Adipose tissue (tissue), 3 donors: ENCODE data around the gene GRAP2. TPM values are rescaled to one million over a fixed set of nuclear protein-coding genes. Genes with fewer than 3 reads are reported as not detected.
"Not testable (repeated sequence)": the region's sequence is repeated elsewhere in the genome, so short reads cannot be mapped to it uniquely, and the experiment has no call there.

Experiments
- H3K27ac ChIP-seq: one replicate; pipeline ENCODE4 v1.5.1; 2013; ENCODE audit warnings: low read depth, low read length
- WGBS, 3 donors: extraction: QIAGEN DNeasy Blood & Tissue Kit; methylation state at CpG; one replicate each; pipeline ENCODE4 v1.1.7; 2013; 5-methylcytosine and 5-hydroxymethylcytosine counted together
- polyA plus RNA-seq, 3 donors: library from polyadenylated mRNA; stranded (reverse); fragments of 200-250 nt; gene quantifications; one replicate each; pipeline ENCODE4 v1.2.3, GENCODE V29; 2013
- donor health status: healthy with polysubstance abuse.
- donor health status: Bipolar disorder and iron deficiency.
- donor health status: healthy.

Gene GRAP2
- polyA plus RNA-seq, 3 donors: 0.41 to 2.1 (median 1.5) TPM

- no peak overlapping the region for H3K27ac ChIP-seq
- 68 to 74% (median 70%) methylated on average over 5 of the region's 5 CpGs for WGBS, 3 donors
Measured at GRCh38 chr22:39974065-39974464, 73.2 kb downstream of the GRAP2 start.

DNA sequence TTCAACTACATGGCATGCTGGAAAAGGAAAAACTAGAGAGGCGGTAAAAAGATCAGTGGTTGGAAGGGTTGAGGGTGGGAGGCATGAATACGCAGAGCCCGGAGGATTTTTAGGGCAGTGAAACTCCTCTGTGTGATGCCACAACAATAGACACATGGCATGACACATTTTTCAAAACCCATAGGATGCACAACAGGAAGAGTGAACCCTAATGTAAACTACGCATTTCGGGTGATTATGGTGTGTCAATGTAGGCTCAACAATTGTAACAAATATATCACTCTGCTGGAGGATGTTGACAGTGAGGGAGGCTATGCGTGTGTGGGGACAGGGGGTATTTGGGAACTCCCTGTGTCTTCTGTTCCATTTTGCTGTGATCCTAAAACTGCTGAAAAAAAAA is 78.2 kb downstream of the GRAP2 start:
- H3K27ac ChIP-seq: no peak overlapping the region
- 72 to 79% (median 77%) methylated on average over 6 of the region's 6 CpGs for WGBS, 3 donors

GRCh38 chr22:39979458-39979857 is 78.6 kb downstream of the GRAP2 start:
- H3K27ac ChIP-seq: no peak overlapping the region
- 85 to 94% (median 89%) methylated on average over 5 of the region's 5 CpGs for WGBS, 3 donors

GRCh38 chr22:39980596-39980995 is 79.7 kb downstream of the GRAP2 start:
- no peak overlapping the region for H3K27ac ChIP-seq
- WGBS, 3 donors: 74 to 84% (median 76%) methylated on average over 6 of the region's 6 CpGs

- 92 to 96% (median 94%) methylated on average over 4 of the region's 4 CpGs for WGBS, 3 donors
- no peak overlapping the region for H3K27ac ChIP-seq
Measured at GRCh38 chr22:39983346-39983745, 82.5 kb downstream of the GRAP2 start.

DNA sequence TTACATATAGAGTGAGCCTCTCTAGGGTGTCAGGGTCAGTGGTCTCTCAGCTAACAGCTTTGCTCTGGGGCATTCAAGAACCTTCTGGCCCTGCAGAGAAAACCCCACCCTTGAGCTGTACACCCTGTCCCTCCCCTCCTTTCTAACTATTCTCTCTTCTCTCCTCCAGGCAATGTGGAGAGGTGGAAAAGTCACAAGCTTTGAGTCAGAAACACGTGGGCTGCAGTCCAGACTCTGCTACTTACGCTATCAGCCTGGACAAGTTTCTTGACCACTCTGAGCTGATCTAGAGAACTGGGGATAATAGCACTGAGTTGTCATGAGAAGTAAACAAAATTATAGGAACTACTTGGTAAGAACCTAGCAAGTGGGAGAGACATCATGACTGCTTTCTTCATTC is 83.1 kb downstream of the GRAP2 start:
- WGBS, 3 donors: 62 to 80% (median 63%) methylated on average over 2 of the region's 2 CpGs
- no peak overlapping the region for H3K27ac ChIP-seq

GRCh38 chr22:39984746-39985145 is 83.9 kb downstream of the GRAP2 start:
- 81 to 85% (median 82%) methylated on average over 2 of the region's 2 CpGs for WGBS, 3 donors
- H3K27ac ChIP-seq: no peak overlapping the region

- WGBS, 3 donors: 80 to 86% (median 86%) methylated on average over 7 of the region's 7 CpGs
- H3K27ac ChIP-seq: no peak overlapping the region
Measured at GRCh38 chr22:39985383-39986035, 84.6 kb downstream of the GRAP2 start.

DNA sequence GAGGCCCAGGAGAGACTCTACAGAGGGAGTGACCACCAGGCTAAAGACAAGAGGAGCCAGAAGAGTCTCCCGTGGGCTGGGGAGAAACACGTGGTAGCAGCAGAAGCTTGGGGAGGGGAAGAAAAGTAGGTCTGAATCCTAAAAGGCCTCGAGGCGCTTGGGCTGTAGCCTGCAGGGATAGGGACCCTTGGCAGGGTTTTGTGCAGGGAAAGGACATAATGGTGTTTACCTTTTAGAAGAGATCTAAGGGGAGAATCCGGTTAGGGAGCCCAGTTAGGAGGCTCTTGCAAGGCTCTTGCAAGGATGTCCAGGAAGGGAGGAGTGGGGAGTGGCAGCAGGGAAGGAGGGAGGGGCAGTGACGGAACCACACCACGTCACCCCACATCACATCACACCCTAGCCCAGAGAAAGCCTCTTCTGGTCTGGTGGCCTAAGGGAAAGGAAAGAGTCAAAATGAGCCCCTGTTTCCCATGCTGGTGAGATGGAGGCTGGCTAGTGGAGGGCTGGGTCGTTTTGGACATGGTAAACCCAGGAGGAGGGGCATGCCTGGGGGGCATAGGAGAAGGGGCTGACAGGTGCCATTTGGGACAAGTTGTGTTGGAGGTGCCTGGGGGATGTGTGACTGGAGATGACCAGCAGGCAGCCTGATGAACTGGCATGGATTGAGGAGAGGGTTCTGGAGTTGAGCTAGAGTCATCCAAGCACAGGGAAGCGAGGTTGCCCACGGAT is 87.7 kb downstream of the GRAP2 start:
- no peak overlapping the region for H3K27ac ChIP-seq
- WGBS, 3 donors: 75 to 85% (median 76%) methylated on average over 10 of the region's 10 CpGs

GRCh38 chr22:39989633-39990032 is 88.7 kb downstream of the GRAP2 start:
- H3K27ac ChIP-seq: no peak overlapping the region
- 82 to 94% (median 85%) methylated on average over 7 of the region's 7 CpGs for WGBS, 3 donors

DNA sequence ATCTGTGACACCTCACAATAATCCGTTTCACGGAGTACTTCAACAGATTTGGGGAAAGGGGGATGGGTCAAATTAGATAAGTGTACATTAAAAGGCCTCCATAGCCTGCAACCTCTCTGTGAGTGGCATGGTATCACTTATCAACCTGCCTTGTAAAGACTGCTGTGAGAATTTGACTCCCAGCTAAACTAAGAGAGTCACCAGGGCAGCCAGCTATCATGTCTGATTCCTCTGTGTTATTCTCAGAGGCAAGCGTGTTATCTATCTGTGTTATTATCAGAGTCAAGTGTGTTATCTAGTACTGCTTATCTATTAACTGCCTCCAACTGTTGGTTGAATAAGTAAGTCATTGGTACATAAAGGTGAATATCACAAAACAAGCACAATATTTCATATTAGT is 89.8 kb downstream of the GRAP2 start:
- WGBS, 3 donors: 52 to 93% (median 91%) methylated on average over 3 of the region's 3 CpGs
- H3K27ac ChIP-seq: no peak overlapping the region

DNA sequence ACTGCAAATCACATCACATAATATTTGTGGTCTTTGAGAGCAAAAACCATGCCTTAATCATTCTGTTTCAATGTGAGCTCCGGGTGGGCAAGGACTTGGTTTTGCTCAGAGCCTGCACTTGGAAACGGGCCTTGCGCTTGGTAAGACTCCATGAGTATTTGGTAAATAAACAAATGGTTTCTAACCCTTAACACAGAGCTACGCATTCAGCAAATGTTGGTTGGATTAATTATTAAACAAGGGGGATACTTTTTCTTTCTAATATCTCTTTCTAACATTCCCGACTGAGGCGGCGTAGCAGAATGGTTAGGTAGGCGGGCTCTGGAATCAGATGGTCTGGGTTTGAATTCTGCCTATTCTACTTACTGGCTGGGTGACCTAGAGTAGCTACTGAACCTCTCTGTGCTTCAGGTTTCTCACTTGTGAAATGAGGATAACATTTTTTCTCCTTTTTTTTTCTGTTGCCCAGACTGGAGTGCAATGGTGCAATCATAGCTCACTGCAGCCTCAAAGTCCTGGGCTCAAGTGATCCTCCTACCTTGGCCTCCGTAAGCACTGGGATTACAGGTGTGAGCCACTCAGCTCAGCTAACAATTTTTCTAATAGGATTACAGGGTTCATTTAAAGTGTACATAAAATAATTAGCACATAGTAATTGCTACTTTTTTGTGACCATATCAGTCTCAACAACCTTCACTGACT is 90.4 kb downstream of the GRAP2 start:
- H3K27ac ChIP-seq: no peak overlapping the region
- WGBS, 3 donors: 35 to 94% (median 86%) methylated on average over 9 of the region's 9 CpGs

DNA sequence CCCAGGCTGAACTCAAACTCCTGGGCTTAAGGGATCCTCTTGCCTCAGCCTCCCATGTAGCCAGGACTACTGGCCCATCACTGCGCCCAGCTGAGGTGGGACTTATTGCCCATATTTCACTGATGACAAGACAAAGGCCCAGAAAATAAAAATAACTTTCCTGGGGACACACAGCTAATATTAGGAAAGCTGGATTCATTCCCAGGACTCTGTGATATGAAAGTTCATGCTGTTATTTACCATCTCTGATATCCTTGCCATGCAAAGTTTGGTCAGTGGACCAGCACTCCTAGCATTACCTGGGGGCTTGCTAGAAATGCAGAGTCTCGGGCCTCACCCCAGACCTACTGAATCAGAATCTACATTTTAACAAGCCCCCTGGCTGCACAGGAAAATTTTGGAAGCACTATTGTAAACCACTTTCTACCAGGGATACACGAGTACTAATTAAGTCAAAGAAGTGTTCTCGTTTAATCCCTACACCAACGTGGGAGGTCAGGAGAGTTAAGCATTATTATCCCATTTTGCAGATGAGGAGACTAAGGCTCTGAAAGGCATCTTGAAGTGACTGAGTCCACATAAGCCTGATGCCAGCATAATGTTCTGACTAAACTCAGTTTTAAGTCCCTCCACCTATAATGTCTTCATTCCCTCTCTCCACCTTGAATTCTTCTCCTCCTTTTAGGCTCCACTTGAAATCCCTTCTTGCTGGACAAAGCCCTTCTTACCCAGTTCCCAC is 91.4 kb downstream of the GRAP2 start:
- 56 to 91% (median 90%) methylated on average over 5 of the region's 5 CpGs for WGBS, 3 donors
- no peak overlapping the region for H3K27ac ChIP-seq

DNA sequence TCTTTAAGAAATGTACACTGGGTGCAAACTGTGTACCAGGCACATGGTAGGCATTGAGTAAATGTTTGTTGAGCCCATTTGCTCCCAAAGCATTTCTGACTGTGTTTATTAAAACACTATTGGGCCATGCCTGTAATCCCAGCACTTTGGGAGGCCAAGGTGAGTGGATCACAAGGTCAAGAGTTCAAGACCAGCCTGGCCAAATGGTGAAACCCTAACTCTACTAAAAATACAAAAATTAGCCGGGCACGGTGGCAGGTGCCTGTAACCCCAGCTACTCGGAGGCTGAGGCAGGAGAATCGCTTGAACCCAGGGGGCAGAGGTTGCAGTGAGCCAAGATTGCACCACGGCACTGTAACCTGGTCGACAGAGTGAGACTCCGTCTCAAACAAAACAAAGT is 92.0 kb downstream of the GRAP2 start:
- 91 to 96% (median 95%) methylated on average over 7 of the region's 7 CpGs for WGBS, 3 donors
- not testable (repeated sequence) for H3K27ac ChIP-seq

- H3K27ac ChIP-seq: no peak overlapping the region
- 29 to 47% (median 34%) methylated on average over 20 of the region's 20 CpGs for WGBS, 3 donors
Measured at GRCh38 chr22:39994041-39994565, 93.2 kb downstream of the GRAP2 start.

- 5 to 10% (median 9%) methylated on average over 50 to 115 of the region's 115 CpGs for WGBS, 3 donors
- H3K27ac ChIP-seq: no peak within 1 kb of the TSS
Measured at GRCh38 chr22:39994566-39995392, 93.9 kb downstream of the GRAP2 start, which contains the start of gene FAM83F. TSS of gene FAM83F (plus strand) at chr22:39994954. CDS start at chr22:39995043, 89 bp downstream.

DNA sequence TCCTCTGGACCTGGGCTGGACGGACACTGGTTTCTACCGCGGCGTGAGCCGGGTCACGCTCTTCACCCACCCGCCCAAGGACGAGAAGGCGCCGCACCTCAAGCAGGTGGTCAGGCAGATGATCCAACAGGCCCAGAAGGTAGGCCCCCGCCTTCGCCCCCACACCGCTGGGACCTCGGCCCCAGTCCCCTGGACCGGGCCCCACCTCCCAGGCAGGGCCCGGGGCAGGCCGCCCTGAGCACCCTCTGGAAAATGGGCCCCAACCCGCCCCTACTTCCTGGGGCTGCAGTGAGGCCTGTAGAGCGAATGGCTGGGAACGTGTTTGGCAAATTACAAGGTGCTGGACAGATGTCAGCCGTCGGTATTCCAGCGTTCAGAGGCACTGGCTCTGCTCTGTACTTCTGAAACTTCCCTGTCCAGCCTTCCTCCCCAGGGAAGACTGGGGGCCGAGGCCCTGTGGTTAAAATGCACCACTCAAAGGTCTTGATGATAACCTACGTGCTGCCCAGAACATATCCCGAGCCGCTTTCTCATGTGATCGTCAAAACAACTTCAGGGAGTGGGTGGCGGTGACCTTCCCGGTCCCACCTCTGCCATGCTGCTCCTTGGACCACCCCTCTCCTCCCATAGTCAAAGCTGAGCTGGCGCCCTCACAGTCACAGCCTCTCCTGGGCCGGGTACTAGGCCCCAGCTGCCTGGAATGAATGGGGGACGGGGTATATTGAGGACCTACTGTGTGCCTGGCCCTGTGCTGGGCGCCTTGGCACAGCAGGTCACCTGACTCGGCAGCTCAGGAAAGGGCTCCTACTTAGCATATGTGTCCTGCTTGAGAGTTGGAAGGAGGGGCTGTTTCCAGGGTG is 94.7 kb downstream of the GRAP2 start:
- no peak overlapping the region for H3K27ac ChIP-seq
- 29 to 77% (median 74%) methylated on average over 35 of the region's 35 CpGs for WGBS, 3 donors
